DOHH2 (cell line): ENCODE measurements around the gene DHRS12.

Source experiments
- EZH2phosphoT487 ChIP-seq: fragments of 200-600 bp; sonication (generic); IDR thresholded peaks from 2 replicates; pipeline ENCODE4 v1.6.1; 2017; ENCODE audit warnings: borderline replicate concordance, mild to moderate bottlenecking, antibody characterized with exemption, low read length, moderate library complexity, mixed read lengths
- TF ChIP-seq, protein P1 (sequence below): fragments of 200-600 bp; sonication (generic); IDR thresholded peaks from one replicate; pipeline ENCODE4 v1.5.1; 2014; ENCODE audit warnings: antibody characterized with exemption, mild to moderate bottlenecking, low read depth, low read length; ENCODE audit not compliant: poor library complexity, severe bottlenecking

- TF ChIP-seq, protein P1, sequence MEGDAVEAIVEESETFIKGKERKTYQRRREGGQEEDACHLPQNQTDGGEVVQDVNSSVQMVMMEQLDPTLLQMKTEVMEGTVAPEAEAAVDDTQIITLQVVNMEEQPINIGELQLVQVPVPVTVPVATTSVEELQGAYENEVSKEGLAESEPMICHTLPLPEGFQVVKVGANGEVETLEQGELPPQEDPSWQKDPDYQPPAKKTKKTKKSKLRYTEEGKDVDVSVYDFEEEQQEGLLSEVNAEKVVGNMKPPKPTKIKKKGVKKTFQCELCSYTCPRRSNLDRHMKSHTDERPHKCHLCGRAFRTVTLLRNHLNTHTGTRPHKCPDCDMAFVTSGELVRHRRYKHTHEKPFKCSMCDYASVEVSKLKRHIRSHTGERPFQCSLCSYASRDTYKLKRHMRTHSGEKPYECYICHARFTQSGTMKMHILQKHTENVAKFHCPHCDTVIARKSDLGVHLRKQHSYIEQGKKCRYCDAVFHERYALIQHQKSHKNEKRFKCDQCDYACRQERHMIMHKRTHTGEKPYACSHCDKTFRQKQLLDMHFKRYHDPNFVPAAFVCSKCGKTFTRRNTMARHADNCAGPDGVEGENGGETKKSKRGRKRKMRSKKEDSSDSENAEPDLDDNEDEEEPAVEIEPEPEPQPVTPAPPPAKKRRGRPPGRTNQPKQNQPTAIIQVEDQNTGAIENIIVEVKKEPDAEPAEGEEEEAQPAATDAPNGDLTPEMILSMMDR = no peak
- no peak for TF ChIP-seq EZH2phosphoT487
Measured at GRCh38 chr13:51784097-51784496, 19.9 kb downstream of the DHRS12 start.
